Eye (tissue), 1 donor: Measurements from ENCODE around the gene TIAM1.
A peak's percentile ranks its signal among the peaks of the same experiment; 100 is the strongest.

Experiments used
- DNase-seq: peaks from one replicate; pipeline ENCODE4 v3.0.0-alpha.2; 2015

TIAM1 gene

DNA sequence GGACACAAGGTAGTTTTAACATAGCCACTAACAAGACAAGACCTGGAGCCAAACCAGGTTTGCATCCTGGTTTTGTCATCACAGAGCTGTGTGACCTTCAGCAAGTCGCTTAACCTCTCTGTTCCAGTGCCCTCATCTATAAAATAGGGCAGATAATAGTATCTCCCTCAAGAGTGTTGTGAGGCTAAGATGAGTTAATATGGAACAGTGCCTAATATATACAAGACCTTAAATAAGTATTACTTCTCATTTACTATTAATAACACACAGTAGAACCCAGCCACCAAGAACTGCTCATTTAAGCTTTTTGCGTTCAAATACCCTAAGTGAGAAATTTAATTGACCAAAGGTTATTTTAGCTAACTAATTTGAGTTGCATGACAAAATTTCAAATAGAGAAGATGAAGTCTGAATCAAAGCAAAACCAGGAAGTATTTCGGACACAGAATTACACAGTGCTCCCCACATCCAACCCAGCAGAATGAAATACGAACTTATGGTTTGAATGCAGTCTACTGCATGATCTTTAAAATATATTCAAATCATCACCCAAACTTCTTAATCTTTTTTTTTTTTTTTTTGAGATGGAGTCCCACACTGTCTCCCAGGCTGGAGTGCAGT, 181.9 kb downstream of the TIAM1 start:
- DNase-seq: no peak

DNA sequence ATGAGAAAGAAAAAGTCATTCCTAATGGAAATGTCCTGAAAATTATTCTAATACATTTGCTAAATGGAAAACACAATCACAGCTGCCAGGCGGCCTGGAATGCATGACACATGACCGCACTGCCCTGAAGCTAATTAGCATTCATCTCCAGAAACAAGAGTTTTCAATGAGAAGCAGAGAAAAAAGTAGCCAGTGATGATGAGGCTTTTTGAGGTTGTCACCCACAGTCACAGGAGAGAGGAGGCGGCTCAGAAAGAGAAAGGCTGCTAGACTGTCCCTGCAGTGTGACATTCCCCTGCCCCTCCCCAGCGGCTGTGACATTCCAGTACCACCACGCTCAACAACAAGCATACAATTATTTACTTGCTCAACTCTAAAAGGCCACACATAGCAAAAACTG, 182.9 kb downstream of the TIAM1 start:
- peak; percentile 84 for DNase-seq

DNA sequence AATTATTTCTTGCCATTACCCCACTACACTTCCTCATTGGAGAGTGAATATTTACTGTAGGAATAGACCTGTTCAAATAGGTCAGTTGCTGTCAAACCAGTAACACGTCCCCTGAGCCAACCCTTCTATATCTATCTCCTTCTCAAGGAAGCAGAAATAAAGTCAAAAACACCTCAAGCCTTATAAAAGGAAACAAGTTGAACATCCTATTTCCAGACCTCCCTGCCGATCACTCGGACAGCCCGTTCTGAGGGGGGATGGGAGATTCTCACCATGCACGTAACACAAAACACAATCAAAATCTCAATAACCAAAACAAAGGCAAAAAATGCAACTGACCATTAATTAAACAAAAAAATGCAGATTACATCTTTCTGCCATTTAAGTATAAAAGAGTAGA, 184.3 kb downstream of the TIAM1 start:
- no peak for DNase-seq

DNA sequence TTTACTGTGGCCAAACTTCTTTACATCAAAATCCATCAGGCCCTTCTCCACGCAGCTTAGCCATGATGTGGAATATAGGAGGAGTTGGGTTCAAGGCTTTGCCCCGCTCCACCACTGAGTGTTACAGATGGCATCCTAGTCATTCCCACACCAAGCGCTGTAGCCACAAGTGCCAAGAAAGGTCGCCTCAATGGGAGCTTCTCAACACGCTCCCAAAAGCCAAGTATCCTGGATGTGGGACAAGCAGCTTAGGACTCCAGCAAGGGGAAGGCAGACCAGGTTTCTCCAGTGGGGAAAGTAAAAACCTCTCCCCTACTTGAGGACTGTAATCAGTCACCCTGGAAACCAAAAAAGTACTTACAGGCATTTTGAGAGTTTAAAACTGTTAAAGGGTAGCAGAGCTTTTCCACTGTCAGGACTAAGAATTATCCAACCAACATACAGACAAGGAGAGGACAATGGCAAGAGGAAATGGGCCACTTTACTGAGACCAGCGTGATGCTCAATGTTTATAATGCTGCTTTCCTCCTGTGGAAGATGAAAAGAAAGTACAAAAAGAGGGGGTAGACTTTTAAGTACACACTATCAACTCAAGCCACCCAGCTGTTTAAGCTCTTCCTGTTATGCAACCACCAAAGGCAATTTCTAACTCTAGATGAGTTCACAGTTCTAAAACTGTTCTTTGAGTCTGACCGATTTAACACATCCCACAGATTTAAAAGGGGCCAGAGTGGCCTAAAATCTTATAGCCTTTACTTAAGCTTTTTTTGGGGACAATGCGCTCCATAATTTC, 185.1 kb downstream of the TIAM1 start:
- no peak for DNase-seq

DNA sequence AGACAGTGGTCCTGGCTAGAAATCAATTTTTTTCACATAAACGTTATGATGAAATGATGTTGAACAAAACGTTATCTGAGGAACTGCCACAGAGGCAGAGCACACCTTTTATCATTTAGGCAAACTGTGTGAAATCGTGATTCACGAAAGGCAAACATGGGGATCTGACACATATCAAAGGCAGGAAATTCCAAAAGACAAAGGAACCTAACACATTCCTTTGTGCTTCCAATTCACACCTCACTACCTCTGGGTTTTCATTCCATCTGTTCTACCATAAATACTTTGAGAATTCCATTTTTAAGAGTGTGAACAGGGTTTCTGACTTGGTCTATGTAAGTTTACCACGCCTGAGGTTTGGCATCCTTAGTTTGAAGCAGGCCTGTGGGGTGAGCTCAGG, 186.3 kb downstream of the TIAM1 start:
- DNase-seq: no peak

DNA sequence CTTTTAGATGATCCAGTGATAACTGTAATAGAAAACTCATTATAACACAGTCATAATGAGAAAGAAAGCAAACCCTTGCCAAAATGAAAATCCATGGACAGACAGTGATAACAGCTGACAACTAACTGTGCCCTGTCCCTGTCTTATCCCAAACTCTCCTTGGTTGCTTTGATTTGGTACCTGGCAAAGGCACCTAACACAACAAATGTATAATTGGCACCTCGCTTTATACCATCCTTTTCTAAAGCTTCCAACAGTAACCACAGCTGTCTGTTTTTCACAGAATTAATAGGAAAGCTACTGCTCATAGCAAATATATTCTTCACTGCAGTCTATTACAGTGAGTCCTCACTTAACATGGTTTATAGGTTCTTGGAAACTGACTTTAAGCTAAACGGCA, 187.4 kb downstream of the TIAM1 start:
- no peak for DNase-seq

DNA sequence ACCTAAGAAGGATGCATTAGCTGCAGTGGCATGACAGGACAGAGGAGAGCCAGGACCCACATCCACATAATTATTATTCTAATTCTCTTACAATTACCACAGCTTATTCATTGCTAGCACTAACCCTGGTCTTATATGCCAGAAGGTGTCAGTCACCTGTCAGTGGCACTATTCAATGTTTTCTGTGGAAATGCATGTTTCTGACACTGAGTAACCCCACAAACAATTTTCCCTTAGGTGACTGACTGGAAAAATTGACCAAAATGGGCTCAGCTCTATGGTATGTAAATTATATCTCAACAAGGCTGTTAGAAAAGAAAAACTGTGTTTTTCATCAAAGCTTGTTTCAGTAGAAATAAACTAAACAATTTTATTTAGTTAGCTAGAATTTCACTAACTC, 187.9 kb downstream of the TIAM1 start:
- DNase-seq: no peak

DNA sequence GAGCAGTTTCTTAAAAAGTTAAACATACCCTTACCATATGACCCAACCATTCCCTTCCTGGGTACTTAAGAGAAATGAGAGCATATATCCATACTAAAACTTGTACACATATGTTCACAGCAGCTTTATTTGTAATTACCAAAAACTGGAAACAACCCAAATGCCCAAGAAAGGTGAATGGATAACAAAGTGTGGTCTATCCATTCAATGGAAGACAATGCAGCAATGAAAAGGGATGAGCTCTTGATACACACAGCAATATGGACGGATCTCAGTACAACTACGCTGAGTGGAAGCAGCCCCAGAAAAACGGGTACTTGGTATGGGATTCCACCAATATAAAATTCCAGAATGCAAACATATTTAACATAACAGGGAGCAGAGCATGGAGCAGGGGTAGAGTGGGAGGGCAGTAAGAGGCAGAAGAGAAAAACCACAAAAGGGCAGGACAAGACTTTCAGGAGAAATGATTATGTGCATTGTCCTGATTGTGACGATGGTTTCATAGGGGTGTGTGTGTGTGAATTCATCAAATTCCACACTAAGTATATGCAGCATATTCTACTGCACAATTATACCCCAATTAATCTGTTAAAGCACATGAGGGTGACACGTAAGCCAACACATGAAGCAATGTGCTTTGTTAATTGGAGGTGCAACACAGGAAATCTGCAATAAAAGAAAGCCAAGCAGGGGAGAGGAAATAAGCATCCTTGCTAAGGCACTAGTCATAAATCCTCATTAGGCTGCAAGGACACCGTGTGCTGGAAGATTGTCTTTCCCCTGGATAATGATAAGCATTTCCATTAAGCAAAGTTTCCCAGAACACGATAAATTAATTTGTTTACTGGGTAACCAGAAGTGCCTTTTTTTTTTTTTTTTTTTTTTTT, 192.7 kb downstream of the TIAM1 start:
- no peak for DNase-seq

DNA sequence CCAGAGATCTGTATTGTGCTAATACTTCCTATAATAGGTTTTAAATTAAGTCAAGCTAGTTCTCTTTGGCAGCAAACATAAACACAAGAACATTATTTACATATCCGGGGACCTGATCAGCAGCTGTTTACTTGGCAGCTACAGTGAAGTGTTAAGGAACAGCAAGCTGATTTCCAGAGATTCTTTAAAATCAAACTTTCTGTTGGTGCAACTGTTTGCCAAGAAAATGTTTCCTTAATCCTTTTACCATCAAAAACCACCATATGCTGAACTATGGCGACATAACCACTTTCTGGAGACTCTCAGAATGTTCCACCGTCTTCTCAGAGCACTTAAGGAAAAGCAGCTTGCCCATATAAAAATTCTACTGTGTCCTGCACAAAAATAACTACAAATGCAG, 198.8 kb downstream of the TIAM1 start:
- no peak for DNase-seq

DNA sequence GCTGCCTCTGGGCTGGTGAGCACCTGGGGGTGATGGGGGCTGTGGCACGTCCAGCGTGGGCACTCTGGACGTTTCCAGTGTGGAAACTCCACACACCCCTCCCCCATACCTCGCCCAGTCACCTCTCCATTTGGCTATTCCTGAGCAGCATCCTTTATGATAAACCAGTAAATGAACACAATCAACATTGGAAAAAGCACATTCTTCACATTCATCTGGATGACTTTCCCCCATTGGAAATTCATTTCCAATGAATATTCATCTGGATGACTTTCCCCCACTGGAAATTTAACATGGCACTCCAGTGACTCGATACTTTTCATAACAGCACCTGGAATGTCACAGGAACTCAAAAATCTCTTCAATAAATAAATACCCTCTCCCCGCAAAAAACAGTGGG, 201.0 kb downstream of the TIAM1 start:
- no peak for DNase-seq

DNA sequence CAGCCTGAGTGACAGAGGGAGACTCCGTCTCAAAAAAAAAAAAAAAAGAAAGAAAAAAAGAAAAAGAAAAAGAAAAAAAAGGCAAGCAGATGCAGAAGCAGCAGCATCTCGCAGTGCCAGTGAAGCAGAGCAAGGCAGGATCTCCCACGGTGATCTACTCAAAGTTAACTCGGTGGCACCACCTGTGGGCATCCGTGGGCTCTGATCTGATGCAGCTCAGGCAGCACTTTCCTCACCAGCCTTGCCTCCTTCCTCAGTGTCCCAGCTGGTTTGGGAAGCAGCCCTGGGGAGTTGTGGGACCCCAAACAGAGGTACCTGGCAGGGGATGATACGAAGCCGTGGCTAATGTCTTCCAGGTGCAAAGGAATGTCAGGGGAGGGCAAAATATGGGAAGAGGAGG, 201.5 kb downstream of the TIAM1 start:
- no peak for DNase-seq

DNA sequence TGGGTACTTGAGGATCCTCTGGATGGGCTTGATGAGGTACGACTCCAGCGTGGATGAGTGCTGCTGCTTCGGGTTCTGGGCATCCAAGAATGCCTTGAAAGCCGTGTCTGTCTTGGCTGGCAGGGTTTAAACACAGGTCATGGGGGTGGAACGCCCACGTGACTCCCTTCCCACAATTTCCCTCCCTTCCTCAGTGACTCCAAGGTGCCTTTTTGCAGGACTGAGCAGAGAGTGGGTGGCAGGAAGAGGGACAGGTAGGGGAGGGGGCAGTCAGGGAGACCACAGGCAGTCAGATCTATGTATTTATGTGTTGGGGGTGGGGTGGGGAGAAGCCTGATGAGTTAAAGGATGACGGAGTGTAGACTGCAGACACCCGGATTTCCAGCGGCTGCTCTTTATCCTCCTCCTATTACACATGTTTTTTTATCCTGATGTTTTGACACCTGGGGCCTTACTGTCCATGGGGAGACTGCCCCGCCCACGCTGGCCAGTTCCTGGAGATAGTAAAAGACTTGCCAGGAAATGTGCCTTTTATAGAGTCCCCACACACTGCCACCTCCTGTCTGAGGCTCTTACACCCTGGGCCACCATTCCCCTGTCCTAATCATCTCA, 202.6 kb downstream of the TIAM1 start:
- no peak for DNase-seq

DNA sequence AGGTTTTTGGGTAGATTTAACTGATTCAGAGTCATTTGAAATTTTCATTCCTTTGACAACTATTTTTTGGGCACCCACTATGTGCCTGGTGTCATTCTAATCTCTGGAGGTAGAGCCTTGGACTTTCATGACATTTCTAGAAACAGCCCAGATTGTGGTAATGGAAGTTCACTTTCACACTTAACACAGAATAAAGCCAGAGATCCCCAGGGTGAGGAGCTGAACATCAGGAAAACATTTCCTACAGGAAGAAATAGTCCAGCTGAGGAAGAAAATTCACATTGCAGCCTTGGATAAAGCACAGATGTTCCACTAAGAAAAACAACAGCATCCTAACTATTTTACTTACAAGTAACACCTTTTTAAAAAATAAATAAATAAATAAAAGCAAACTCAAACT, 203.4 kb downstream of the TIAM1 start:
- no peak for DNase-seq

DNA sequence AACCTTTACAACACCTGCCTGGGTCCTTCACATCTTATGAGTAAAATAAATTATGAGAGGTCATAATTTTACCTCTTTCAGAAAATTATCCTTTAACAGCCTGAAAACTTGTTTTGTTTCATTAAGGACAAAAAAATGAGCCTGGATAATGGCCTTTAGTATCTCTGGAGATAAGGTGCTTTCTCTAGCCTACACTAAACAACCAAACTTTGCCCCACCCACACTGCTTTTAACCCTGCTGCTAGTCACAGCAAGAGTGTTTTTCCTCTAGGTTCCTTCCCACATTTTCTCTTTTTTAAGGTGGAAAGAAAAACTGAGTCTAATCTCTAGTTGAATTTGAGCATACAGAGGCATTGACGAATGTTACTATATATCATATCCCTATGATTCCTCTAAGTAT, 204.0 kb downstream of the TIAM1 start:
- no peak for DNase-seq

DNA sequence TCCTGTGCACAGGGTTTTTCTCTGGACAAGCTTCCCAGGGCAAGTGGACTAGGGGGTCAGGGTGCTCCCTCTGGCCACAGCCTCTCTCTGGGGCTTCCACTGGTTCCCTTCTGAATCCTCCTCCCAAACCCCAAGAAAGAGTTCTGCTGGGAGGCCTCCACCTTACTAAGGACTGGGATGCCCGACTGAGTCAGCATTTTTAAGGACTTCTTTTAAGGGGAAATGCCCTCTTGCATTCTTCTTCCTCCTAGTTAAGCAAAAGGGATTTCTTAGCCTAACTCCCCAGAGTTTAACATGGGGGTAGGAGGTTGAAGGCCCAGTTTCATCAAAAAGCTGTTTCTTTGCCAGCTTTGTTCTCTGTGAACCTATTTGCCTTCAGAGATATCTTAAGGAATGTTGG, 206.1 kb downstream of the TIAM1 start:
- DNase-seq: no peak

DNA sequence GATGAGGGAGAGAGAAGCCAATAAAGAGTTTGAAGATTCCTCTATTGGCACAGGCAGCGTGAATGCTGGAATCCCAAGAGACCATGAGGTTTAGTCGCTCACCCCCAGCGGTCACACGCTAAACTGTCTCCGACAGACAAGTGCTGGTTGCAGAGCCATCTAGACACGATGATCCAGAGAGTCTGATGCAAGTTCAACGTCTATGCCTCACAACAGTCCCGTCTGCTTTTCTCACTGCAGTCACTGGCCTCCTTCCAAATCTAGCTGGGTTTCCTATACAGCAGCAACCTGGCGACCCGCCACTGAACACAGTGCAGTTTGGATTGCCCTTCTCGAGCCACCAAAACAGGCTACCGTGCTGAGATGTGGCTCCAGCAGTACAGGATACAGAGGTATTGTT, 207.2 kb downstream of the TIAM1 start:
- DNase-seq: no peak

DNA sequence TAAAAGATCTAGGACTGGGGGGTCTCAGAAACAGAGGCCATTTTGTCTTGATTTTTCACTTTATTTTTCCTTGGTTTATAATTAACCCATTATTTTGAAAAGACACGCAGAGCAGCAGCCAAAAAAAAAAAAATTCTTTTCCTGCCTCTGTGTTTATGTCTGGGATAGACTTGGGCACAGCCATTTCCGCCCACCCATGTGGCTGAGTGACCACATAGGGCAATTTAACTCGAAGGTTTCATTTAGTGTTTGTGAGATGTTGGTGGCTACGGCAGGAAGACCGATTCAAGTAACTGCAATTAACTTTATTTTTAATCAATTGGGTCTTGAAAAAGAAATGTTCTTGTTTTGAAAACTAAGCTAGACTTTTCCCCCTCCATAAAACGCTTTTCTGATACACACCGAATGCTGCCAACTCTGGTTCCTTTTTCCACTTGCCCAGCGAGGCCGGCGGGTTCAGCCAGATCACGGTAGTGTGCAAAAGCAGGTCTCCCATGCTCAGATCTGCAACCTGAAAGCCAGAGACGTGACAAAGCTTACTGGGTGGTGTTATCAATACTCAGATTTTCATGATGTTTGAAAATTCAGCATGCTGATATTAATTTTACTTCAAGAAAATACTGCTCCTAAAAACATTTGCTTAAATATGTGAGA, 208.4 kb downstream of the TIAM1 start:
- no peak for DNase-seq

DNA sequence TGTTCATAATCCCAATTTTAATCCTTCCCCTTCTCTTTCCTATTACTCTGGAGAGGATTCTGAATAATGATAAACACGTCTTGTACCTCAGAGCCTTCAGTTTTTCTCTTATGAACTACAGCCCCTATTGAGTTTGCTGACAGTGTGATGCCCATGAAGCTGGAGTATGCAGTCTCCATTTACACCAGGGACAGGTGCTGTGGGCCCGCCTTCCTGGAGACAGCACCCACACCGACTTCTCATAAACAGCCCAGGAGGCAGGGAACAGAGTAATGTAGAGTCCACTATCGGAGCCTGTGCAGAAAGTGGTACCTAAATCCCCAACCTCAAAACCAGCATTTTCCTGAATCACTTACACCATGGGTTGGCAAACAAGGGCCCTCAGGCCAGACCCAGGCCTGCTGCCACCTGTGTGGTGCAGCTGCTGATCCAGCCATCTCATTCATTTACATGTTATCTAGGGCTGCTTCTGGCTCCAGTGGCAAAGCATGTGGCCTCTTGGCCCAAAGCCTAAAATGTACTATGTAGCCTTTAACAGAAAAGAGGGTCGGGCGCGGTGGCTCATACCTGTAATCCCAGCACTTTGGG, 210.7 kb downstream of the TIAM1 start:
- DNase-seq: no peak

DNA sequence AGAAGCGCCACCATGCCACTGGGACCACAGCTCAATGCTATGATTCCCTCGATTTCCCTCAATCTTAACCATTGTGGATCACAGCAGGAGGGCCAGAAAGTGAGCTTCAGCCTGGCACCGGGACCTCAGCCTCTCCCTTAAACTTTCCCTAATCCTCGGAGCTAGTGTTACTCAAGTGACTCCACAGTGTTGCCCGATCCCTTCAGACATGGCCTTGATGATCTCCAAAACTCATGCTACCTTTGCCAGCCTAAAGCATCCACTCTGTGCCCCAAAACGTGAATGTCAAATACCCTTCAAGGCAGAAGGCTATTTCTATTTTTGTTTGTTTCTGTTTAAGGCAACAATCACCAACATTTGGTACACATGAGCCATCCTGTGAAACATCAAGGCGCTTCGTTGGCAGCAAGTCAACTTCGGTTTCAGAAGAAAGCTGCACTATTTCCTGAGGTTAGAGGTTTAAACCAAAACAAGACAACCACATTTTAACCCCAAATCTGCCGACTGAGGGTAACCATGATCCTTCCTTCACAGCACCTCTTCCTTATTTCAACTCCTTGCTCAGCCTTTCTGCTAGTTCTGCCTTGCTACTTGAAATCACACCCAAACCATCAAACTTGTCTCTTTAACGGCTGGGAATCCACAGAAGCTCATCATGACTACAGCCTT, 211.4 kb downstream of the TIAM1 start:
- no peak for DNase-seq

DNA sequence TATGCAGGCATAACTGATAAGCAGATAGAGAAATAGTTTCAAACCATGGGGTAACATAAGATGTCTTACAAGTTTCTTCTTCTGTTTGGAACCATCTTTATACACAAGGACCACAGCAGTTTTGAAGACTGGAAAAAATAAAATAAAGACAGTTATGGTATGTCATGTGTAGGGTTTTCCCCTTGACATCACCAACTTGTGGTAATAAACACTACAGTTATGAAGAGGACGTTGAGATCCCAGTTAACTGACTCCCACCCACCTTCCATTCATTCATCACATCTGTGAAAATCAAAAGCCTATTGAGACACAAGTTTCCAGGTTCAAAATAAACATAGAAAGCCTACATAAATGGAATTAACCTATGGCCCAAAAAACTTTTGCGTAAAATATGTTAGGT, 213.2 kb downstream of the TIAM1 start:
- DNase-seq: no peak

DNA sequence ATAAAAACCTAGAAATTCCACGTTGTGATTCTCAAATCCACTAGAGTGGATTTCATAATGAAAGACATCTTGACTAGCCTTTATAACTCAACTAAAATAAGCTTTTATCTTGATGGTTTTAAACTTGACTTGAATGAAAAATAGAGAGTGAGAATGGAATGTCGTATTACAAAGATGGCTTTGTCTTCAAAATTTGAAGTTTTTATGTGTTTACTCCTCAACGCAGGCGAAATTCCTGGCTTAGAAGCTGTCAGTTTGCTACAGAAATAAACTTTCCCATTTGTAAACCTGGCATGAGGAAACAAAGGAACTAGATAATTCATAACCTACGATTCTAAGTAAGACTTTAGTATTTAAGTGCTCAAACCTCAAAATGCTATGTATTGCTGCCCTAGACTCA, 215.8 kb downstream of the TIAM1 start:
- no peak for DNase-seq

DNA sequence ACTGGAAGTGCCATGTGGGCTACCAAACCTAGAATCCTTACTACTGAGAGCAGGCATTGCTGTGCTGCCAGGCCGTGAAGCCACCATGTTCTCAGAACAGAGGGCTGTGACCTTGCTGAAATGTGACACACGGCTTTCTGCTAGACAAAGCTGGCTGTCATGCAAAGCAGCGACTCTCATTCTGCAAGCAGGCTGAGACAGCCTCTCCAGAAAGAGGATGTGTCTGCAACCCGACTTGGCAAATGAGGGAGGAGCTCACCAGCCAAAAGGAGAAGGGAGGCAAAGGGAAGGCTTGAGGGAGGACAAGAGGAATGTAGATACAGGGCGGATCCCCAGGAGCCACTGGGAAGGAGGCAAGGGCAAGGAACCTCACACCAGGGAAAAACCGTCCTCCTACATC, 220.1 kb downstream of the TIAM1 start:
- no peak for DNase-seq
